GM18505 (cell line): ENCODE data around the gene FEN1.

ENCODE experiments used
- ATAC-seq: cut with Tn5 transposase; IDR thresholded peaks from one replicate; pipeline ENCODE4 v1.9.1; 2021; ENCODE audit not compliant: unreplicated experiment
- POLR2A ChIP-seq: IDR thresholded peaks from 4 replicates; pipeline ENCODE4 v1.6.1; 2011; ENCODE audit warnings: borderline replicate concordance; ENCODE audit not compliant: insufficient read depth, insufficient read length; ENCODE audit errors: extremely low read depth

FEN1 gene

DNA sequence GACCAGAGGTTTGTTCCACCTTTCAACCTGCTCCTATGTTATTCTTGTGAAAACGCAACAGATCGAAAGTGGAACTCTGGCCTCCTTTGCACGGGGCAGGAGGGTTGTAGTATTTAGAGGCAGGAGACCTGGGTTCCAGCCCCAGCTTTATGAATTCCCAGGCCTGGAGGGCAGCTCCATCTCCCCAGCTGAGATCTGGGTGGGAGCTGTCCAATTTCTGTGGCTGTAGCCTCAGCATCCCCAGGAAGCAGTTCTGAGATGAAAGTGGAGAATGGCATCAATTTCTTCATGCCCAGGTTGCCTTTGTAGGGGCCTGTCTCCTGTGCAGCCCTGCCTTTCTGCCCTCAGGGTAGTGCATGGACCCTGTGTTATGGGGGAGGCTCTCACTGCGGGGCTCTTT is 39.5 kb downstream of the FEN1 start:
- TF ChIP-seq POLR2A: no peak
- no peak for ATAC-seq

DNA sequence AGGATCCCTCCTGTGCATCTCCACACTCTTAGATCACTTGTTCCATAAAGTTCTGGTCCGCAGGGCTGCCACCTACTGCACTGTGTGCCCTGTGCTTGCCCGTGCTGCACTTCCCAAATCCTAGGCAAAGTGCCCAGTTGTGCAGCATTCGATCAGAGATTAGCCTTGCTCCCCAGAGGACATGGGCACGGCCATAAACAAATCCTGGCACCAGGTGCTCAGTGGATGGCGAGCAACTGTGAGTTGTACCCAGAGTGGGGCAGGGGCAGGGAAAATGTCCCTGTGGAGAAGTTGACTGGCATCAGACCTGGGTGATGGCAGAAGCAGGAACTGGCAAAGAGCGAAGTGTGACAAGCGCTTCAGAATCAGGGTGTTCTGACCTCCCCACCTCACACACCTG is 40.0 kb downstream of the FEN1 start:
- no peak for ATAC-seq
- no peak for TF ChIP-seq POLR2A

DNA sequence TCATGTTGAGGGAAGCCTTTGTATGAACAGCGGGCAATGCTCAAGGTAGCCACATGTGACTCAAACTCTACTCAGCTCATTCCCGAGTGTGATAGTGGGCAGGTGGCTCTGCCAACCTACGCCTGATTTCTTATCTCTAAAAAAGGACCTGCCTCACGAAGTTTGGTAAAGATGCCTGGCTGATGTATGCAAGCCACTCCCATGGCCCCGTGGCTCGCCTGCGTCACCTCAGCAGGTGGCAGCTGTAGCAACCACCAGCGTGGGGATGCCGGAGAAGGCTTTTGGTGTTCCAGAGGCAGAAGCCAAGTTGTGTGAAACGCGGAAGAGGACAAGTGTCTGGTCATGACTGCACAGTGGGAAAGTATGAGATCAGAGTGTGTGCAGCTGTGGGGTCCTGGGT is 40.8 kb downstream of the FEN1 start:
- TF ChIP-seq POLR2A: no peak
- ATAC-seq: no peak

DNA sequence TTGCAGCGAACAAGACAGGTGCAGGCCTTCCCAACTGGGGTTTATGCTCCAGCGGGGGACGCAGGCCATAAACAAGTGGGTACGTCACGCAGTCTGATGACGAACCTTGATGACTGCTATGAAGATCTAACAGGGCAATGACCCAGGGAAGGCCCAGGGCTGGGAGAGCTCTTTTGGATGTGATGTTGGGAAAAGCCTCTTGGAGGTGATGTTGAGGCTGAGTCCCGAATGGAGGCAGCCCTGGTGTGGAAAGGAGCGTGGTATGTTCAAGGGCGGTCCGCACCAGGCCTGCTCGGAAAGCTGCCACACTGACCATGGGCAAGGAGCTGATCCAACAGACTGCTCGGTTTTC is 41.2 kb downstream of the FEN1 start:
- no peak for ATAC-seq

DNA sequence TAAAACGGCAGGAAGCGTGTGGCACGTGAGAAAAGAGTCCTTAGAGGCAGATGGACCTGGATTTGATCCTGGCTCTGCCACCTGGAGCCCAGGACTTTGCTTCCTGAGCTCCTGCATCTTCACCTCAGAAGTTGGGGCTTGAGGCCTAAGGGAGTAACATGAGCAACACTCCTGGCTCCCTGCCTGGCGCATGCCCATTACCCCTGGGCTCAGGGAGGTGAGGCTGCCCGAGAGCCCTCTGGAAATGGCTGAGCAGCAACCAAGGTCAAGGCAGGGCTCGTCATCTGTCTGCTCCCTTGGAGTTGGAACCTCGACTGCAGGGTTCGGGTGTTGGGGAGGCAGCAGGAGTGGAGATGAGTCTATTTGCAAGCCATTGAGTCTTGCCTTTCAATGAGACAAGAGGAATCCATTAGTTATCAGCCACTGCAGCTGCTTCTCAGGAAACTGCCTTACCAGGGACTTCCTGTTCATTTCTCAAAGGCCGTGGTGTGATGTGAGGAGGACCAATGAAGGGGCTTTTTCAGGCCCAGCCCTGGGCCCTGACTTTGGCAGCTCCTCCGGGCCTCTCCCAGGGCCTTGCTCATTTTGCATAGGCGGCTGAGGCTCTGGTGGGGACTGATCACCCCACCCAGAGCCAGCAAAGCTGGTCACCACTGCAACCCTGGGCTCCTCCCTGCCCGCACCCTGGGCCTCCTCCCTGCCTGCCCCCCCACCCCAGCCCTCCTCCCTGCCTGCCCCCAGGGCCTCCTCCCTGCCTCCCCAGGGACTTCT is 41.8 kb downstream of the FEN1 start:
- ATAC-seq: peak; percentile 84
- peak; percentile 73 for TF ChIP-seq POLR2A

More for the DNA sequence above, 41.2 kb downstream of the FEN1 start:
- TF ChIP-seq POLR2A: no peak

DNA sequence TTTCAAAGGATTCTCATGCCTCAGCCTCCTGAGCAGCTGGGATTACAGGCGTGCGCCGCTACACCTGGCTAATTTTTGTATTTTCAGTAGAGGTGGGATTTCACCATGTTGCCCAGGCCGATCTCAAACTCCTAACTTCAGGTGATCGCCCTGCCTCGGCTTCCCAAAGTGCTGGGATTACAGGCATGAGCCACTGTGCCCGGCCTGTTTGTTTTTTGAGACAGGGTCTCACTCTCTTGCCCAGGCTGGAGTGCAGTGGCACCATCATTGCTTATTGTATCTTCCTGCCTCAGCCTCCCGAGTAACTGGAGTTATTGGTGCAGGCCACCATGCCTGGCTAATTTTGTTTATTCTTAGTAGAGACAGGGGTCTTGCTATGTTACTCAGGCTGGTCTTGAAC is 43.5 kb downstream of the FEN1 start:
- no peak for ATAC-seq
- TF ChIP-seq POLR2A: no peak

DNA sequence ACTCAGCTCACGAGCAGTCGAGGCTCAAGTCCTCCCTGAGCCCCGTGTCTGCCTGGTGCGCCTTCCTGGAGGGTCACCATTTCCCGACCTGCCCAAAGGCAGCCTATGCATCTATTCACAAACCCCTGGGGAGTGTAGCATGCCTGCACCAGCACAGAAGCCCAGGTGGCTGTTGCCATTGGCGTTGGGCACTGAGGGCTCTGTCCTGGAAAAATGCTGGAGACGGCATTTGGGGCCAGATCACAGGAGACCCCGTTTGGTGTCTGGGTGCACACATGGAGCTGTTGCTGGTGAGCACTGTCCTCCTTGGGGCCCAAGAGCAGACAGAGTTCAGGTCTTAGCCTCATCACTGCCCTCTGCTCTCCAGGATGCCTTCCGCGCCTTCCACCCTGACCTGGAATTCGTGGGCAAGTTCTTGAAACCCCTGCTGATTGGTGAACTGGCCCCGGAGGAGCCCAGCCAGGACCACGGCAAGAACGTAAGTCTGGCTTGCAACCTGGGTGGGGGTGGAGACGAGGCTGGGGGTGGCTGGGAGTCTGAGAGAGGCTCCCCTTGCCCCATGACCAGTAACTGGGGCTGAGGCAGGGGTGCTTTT is 44.8 kb downstream of the FEN1 start:
- no peak for ATAC-seq
- TF ChIP-seq POLR2A: peak; percentile 25

DNA sequence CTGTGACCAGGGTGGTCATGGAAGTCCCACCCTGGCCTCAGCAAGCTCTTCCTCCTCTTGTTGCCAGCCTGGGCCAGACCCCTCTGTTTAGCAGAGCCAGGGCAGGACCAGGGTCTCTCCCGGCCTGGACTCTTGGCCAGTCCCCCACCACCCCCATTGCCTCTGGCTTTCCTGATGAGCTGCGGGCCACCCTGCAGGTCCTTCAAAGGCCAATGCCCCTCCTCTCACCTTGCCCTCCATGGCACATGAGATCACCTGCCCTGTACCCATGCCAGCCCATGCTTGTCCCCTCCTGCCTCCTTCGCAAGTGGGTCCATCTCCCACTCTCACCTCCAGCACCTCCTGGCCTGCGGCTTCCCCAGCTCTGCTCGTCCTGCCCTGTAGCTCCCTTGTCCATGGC is 45.8 kb downstream of the FEN1 start:
- no peak for ATAC-seq
- TF ChIP-seq POLR2A: no peak

DNA sequence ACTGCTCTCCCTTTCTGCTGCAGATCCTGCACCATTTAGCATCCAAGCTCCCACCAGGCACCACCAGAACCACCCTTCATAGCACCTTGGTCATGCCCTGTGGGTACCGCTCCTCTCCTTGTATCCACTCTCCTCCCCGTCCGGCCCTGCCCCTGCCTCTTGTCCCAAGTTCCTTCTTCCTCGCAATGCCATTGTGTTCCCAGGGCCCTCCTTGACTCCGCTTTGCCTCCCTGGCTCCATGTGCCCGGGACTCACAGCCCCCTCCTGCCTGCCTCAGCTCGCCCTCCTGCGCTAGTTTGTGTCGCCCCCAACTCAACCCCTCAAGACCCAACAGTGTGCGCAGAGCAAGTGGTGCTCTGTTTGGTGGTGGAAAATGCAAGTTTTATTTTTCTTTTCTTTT is 46.2 kb downstream of the FEN1 start:
- TF ChIP-seq POLR2A: no peak
- ATAC-seq: no peak

DNA sequence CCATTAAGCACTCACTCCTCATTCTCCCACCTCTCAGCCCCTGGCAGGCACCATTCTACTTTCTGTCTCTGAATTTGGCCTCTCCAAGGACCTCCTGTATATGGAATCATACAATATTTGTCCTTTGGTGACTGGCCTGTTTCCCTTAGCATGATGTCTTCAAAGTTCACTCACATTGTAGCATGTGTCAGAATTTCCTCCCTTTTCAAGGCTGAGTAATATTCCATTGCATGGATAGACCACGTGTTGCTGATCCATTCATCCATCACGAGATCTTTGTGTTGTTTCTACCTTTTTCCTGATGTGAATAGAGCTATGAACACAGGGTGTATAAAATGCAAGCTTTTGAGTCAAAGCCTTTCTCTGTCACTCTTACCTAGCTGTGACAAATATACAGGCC is 47.0 kb downstream of the FEN1 start:
- no peak for TF ChIP-seq POLR2A

DNA sequence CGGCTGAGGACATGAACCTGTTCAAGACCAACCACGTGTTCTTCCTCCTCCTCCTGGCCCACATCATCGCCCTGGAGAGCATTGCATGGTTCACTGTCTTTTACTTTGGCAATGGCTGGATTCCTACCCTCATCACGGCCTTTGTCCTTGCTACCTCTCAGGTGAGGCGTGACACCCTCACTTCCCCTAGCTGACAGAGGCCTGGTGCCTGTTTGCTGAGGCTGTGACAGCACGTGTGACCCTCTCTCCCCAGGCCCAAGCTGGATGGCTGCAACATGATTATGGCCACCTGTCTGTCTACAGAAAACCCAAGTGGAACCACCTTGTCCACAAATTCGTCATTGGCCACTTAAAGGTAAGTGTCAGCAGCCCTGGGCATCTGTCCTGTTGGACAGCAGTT is 47.7 kb downstream of the FEN1 start:
- ATAC-seq: no peak

More for the DNA sequence above, 47.0 kb downstream of the FEN1 start:
- no peak for ATAC-seq

DNA sequence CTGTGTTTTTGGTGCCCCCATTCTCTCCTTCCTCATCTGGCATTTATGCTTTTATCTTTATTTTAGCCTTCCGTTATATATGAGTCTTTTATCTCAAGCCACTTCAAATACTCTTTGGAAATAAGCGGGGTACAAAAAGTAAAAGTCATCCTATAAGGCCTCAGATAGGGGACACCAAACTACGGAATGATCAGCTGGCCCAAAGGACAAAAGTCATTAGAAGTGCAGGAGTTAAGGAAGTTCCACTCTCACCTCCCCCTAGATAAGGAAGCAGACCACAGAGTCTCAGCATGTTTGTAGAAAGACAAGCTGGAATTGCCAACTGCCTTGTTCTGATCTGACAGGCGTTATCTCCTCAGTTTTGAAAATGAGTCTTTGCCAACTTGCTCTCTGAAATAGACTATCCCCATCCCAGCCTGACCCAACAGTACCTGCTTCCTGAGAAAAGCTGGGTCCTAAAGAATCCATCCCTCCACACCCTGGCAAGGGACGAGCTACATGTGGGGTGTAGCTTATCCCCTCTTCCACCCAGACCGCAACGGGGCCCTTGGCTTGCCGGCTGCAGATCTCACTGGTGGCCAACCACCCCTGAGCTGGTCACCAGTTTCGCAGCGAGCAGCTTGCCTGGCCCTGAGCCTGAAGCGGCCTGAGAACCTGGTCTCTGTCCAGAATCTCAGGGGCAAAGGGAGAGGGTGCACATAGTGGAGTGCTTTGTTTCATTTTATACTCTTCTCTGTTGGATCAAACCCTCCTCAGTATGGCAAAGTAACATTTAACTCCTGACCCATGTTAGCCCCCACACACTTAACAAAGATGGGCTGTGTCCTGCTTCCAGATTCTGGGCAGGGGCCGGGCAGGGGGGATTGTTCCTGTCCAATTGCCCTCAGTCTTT is 49.2 kb downstream of the FEN1 start:
- no peak for TF ChIP-seq POLR2A
- no peak for ATAC-seq

More for the DNA sequence above, 47.7 kb downstream of the FEN1 start:
- no peak for TF ChIP-seq POLR2A

DNA sequence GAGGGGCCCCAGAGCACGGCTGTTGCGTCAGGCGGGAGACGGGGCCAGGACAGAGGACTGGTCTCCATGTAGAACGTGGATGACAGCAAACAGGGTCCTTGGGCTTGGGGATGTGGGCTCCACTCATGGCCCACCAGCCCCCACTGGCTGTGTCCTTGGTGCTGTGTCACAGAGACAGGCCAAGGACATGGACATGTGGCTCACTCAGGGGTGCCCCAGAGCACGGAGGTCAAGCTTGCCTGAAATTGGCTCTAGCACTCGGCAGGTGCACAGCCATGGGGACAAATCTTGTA is 49.8 kb downstream of the FEN1 start:
- TF ChIP-seq POLR2A: no peak
- no peak for ATAC-seq
